Measurements from ENCODE around the gene LRRC8B.
"Not testable (repeated sequence)": the region's sequence is repeated elsewhere in the genome, so short reads cannot be mapped to it uniquely, and the experiment has no call there.

LRRC8B gene

DNA sequence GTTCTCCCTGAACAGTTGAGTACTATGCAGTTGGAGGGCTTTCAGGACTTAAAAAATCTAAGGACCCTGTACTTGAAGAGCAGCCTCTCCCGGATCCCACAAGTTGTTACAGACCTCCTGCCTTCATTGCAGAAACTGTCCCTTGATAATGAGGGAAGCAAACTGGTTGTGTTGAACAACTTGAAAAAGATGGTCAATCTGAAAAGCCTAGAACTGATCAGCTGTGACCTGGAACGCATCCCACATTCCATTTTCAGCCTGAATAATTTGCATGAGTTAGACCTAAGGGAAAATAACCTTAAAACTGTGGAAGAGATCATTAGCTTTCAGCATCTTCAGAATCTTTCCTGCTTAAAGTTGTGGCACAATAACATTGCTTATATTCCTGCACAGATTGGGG lies 59.6 kb downstream of the LRRC8B start:
- DNase-seq (ENCODE audit: low read depth), result no peak

DNA sequence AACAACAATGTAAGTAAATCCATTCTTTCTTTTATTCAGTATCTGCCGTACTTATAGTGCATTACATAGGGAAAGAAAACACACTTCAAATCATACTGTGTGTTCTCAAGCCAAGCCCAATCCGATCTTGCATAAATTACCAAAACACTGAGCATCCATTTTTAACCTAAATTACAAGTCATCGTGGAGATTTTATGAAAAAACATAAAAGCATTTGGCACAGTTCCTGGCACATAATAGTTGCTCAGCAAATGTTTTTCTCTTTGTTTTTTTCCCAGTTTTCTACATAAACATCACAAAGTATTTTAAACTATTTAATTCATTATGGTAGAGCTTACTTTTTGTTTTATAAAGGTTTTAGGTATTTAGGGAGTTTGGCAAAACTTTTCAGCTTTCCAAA lies 60.2 kb downstream of the LRRC8B start:
- DNase-seq (ENCODE audit: low read depth), result no peak

DNA sequence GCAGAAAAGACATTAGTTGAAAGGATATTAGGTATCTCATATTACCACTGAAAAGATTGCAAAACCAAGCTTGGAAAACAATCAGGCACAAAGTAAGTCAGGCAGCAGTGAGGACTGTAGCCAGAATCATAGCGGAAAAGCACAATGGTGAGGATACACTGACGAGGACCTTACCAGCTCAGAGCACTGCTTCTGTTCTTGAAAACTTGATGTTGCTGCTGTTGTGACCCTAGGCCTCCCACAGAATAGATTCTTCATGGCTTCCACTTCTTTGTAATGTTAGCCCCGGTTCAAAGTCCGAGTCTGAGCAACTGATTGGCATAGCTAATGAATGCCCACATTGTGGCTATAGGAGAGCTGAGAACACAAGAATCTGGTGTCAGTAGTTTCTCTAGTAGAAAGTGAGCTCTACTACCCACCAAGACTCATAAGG lies 63.1 kb downstream of the LRRC8B start:
- DNase-seq (ENCODE audit: low read depth), result no peak

DNA sequence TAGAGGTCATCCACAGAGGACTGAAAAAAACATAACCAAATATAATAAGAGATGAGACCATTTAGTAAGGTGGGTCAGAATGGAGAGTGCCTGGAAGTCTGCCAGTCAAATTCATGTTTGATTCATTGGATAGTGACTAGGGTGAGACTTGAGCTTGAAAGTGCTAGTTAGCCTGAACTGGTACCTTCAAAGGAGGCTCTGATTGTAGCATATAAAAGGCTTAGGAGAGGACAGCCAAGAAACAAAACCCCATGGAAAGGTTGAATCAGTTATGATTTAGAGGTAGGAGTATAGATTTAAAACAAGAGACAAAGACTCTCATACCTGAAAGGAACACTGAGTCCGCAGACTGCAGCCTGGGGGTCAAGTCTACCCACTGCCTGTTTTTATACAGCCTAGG lies 63.9 kb downstream of the LRRC8B start:
- no peak for DNase-seq (ENCODE audit: low read depth)

DNA sequence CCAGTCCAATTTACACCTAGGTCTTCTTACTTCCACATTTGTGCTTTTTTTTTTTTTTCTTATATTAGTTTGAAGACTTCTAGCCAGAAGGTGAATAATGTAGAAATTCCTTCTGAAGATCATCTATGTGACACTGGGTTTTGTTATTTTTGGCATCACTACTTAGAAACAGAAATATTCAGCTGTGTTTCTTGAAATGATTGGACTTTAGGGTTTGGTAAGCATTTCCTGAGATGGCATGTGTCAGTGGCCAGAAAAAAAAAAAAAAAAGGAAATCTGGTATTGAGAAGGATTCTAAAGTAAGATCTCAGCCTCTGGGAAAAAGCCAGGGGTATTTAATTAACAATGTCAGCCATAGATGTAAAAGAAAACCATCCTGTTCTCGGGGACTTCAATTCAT lies 64.9 kb downstream of the LRRC8B start:
- no peak for DNase-seq (ENCODE audit: low read depth)

DNA sequence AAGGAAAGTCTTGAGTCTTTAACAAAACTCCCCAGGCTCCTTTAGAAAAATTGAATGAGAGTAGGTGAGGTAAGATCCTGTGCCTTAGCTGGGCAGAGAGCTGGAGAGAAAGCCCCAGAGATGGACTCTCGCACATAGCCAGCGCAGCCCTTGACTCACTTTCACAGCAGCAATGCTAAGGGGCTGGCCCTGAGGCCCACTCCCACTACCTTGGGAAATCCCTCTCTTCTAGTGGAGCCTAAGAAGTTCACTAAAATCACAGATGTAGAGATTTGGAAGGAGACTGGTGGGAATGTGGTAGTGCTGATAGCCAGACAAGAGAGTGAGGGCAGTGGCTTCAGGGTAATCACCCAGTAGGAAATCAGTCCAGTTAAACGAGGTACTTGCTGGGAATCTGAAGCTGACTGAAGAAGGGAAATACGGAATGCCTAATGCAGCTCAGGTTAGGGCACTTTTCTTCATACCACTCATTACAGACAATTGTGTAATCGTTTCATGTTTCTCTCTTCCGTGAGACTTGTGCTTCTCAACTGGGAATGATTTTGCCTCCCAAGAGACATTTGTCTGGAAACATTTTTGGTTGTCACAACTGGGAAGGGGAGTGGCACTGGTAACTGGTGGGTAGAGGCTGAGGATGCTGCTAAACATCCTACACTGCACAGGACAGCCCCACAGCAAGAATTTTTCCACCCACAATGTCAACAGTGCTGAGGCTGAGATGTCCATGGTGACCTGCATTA lies 65.9 kb downstream of the LRRC8B start:
- no peak for DNase-seq (ENCODE audit: low read depth)

DNA sequence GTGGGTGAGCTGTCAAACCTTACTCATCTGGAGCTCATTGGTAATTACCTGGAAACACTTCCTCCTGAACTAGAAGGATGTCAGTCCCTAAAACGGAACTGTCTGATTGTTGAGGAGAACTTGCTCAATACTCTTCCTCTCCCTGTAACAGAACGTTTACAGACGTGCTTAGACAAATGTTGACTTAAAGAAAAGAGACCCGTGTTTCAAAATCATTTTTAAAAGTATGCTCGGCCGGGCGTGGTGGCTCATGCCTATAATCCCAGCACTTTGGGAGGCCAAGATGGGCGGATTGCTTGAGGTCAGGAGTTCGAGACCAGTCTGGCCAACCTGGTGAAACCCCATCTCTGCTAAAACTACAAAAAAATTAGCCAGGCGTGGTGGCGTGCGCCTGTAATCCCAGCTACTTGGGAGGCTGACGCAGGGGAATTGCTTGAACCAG lies 68.3 kb downstream of the LRRC8B start:
- not testable (repeated sequence) for DNase-seq (ENCODE audit: low read depth)

DNA sequence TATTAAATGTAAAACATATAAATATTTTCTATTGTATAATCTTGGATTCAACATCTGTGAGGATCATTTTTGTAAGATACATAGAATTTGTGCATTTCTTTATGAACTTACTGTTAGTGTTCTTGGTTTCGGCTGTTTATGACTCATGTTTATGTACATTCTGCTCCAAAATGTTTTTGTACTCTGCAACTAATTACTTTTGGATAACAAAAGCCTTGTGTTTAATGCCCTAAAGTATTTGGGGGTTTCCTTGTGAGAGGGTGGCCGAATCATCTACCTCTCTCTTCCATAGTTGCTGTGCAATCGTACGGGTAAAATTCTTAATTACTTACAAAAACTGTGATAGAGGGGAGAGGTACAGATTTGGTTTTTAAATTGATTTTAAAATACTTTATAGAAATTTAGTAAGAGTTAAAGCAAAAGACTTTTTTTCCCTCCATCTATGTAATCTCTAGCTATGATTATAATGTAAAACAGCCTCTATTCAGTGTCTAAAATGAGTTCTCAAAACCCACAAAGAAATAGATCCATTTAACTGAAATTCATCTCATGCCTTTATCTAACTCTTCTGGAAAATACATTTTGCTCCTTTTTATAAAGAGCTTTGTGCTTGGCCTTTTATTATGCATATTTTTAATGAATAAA lies 69.6 kb downstream of the LRRC8B start:
- no peak for DNase-seq (ENCODE audit: low read depth)

DNA sequence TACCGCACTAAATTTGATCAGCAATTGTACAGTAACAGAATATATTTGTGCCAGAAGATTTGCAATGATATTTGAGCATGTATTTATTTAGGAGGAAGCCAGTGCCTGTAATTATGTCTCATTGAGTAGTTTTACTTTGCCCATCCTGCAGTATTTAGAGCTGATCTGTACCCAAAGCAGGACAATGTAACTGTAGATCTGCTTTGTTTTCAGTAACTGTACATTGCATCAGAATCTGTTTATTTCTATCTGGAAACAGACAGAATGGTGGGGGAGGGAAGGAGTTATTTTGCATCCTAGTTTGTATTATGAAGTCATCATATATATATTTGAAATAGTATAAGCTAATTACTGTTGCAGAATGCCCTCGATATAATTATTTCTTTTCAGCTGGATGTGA lies 72.1 kb downstream of the LRRC8B start:
- no peak for DNase-seq (ENCODE audit: low read depth)

DNA sequence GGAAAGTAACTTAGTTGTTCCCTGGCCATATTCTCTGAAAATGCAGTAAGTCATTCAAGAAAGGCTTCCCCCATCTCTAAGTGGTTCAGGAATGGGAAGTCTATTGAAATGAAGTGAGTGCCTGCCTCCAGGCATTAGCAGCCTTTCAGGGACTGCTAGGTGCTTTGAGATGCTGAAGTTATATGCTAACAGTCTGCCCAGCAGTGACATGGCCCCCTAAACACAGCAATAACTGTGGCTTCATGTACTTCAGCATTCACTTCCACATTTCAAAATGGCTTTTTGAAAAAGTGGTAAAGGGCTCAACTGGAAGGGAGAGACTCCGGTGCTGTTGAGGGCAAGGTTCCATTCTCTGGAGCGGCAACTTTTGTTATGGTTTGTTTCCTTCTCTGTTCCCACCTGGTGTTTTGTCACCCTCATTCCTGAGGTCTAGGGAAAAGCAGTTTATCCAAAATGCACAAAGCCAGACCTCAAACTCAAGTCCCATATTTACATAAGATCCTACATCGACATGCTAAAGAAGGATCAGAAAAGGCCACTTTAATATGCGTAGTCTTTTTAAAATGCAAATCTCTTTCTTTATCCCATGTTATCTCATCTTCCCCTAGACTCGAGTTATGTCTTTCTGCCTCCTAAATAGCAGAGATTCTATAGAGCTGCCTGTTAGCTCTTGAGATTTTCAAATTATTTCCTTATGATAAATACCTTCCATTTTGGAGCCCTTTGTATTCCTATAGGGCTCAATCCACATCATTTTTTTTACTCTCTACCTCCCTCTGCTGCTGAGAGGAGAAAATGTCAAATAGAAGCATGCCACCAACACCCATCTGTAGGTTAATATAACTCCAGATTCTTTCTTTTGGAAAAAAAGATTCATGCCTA lies 74.1 kb downstream of the LRRC8B start:
- no peak for DNase-seq (ENCODE audit: low read depth)

DNA sequence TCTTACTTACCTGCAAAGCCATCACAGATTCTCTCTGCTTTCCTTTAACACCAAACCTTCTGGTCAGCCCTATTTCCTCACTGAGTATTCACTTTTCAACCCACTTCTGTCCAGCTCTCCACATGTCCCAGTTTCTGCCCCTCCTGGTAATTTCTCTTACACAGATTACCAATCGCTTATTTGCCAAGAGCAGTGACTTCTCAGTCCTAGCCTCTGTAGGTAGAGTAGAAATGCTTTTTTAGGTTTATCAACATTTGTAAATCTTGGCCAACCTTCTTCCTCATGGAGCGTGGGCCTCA lies 74.7 kb downstream of the LRRC8B start:
- no peak for DNase-seq (ENCODE audit: low read depth)

DNA sequence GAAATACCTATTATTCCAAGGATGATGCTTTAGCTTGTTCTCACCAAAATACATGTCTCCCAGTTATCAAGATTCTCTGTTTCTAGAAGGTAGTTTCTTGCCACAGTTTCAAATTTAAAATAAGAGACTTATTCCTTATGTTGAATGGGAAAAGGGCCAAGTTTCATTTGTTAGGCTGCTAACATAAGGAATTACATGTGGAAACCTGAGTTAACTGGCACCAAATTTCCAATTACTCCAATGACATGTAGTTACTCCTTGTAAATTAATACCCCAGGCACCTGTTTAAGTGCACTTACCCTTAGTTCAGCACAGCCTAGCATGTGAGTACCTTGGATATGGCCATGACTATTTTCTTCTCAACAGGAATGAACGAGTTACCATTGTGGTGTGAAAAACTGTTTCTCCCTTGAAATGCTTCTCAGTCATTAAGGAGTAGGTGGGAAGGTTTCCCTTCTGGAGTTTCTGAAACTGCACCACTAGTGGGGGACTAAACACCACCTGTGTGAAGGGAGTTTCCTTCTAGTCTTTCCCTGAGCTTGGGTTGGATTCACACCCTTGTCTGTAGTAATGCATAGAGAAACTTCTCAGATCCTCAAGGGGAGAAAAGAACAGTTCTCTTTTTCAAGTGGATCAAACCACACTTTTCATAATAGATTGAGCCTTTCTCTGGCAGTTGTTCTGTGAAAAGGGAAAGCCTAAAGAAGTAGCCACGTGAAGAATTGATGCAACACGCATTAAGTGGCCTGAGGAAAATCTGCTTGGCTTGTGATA lies 76.0 kb downstream of the LRRC8B start:
- no peak for DNase-seq (ENCODE audit: low read depth)

DNA sequence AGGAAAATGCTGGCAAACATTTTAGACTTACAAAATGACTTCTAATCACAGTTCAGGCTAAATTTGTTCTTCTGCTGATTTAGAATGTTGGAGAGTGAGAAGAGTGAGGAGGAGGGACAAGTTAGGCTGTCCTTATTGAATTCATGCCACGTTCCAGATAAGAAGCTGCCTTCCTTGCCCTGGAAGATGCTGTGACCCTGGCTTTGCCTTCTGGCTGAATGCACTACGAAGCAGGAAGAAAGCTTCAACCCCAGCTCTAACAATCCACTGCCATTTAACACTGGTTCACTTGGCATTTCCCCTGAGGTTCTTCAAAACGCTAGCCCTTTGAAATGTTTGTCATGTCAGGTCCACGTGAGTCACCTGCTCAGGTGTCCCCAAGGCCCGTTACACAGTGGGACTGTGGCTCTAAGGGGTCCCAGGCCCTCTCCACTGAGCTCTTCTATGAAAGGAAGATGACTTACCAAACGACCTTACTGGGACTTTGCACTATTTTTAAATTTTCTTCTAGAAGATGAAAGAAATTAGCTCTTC lies 78.3 kb downstream of the LRRC8B start:
- DNase-seq (ENCODE audit: low read depth), result no peak

DNA sequence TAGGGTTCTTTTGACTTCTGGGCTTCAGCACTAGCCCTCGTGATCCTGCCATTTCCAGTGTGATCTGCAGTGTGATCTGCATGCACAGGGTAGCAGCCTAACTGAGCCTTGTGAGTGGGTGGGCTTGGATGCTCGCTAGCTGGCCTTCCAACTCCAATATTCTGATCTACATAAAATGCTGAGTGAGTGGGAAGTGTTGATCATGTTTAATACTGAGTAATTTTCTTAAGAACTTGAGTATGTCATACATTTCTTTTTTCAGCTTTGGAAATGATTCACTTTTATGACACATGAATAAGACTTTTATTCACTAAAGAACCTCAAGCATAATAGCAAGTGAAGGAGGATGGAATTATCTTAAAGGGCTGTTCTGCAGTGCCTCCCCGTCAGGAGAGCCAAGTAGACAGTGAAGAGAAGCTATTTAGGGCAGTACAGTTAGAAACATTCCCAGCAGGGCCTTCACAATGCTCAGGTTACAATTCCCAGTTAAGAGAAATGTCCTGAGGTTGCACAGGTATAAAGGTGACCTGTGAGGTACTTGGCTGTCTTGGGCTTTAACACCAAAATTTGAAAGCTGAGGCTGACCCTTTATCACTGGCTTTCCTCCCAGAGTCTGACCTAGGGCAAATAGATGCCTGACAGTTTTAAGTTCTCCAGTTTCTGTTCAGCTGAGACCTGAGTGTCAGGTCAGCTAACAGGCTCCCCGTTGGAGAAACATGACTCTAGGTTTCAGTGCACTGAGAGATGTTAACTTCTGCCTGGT lies 79.2 kb downstream of the LRRC8B start:
- no peak for DNase-seq (ENCODE audit: low read depth)

DNA sequence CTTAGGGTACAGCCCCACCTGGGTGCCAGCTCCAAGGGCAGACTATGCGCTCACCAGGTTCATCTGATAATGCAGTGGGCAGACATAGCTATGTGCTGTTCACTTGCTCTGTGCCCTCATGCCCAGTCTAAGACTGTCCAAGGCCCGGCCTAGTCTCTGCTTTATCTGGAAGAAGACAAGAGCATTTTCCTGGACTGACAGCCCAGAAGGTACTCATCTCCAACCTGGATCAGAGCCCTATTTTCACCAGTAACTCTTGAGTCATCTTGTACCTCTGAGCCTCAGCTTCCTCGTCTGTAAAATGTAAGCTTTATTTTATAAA lies 79.7 kb downstream of the LRRC8B start:
- no peak for DNase-seq (ENCODE audit: low read depth)

DNA sequence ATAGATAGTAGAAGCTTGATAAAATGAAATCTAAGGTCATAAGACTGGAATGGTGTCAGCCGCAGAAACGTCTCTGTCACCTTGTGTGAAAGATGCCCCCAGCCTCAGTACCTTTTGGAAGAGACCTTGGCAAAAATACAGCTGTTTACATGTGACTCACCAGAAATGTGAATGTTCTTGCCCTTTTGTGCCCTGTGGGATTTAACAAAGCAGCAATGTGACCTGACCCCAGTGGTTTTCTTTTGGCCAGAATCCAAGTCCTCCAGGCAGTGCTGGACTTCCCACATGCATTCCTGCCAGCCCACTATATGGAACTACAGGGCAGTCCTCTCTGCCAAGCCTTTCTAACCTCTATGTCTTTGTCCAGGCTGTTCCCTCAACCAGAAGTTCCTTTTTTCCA lies 81.1 kb downstream of the LRRC8B start:
- no peak for DNase-seq (ENCODE audit: low read depth)

DNA sequence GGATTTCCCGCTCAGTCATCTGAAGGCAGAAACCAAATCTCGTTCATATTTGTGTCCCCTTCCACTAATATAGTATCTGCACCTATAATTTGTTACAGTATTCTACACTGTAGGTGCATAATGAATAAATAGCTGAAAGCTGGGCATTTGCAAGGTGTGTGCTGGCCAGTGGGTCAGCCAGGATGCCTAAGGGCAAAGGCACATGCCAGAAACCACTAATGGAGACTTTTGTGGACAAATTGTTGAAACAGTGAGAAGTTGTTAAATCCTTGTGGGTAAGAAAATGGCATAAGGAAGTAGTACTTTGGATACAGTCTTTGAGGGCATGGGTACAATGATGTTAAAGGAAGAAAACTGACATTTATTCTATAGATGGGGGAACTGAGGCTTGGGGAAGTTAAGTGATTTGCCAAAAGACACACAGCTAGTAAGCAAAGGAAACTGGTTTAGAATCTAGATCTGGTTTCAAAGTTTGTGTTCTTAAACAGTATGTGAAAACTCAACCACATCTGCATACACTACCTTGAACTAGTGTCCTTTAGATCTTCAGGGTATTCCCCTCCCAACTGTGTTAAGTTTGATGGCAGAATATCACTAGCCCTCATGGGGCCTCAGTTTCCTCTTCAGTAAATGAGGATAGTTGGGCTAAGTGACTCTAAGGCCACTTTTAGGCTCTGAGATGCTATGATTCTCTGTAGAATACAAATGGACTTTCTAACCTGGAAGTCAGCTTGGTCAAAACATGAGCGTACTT lies 81.8 kb downstream of the LRRC8B start:
- DNase-seq (ENCODE audit: low read depth), result no peak

DNA sequence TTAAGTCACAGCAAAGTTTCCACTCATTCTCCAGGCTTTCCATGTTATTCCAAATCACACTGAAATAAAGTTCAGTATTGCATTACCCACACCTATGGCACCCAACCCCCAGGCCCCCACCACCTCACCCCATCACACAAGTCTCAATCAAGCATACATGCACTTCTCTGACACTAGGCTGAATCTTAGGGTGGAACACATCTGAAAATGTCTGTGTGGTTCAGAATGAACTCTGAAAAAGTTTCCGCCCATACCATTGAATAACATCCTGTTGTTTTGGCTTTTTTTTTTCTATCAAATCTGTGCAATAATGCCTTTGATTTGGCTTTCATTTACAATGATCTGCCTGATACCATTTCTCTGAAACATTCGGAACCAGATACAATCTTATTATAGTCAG lies 82.5 kb downstream of the LRRC8B start:
- DNase-seq (ENCODE audit: low read depth), result no peak

DNA sequence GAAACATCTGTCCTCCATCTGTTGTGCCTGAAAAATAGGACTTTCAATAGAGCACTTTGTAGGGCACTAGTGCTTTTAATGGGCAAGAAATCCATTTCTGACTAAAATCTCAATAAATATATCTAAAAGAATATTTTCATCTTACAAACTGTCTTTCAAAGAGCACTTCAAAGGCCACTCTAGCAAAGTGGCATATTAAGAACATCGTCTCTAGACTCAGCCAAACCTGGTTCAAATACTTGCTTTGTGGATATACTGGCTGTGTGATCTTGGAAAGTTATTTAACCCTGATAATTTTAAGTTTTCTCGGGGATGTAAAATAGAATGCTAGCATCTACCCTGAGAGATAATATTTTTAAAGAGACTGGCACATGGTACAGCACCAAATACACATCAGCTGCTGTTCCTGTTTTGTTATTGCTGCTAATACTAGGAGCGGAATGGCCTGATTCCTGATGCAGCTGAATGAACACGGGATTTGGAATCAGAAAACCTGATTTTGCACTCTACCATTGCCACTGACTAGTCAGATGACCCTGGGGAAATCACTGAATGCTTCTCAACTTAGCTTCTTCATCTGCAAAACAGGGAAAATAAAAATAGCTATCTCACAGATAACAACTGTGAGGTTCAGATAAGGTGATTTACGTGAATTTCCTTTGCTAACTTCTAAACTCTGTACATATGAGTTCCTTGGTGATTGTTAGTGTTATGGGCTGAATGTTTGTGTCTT lies 83.1 kb downstream of the LRRC8B start:
- DNase-seq (ENCODE audit: low read depth), result no peak
